Activated CD4-positive, alpha-beta T cell treated with anti-CD3 and anti-CD28 coated beads, Interleukin-2, amount 50 U/mL, for 4 hours (primary cell): ENCODE results near the gene ENAH.

ENCODE experiments used
- DNase-seq, 2 experiments: peaks; one replicate each; pipeline ENCODE4 v3.0.0-alpha.2; 2020

ENAH gene

GRCh38 chr1:225468270-225469020, 184.5 kb downstream of the ENAH start:
- DNase-seq: no peak

- DNase-seq: peak; percentile 70 to 71
Observed at GRCh38 chr1:225467193-225468020, 185.5 kb downstream of the ENAH start.

GRCh38 chr1:225466848-225467192, 186.1 kb downstream of the ENAH start:
- no peak for DNase-seq

GRCh38 chr1:225465793-225466517, 187.0 kb downstream of the ENAH start:
- no peak for DNase-seq

- no peak for DNase-seq
Observed at GRCh38 chr1:225464851-225465792, 187.8 kb downstream of the ENAH start.

- no peak for DNase-seq
Observed at GRCh38 chr1:225462714-225463574, 190.0 kb downstream of the ENAH start.

- no peak for DNase-seq
Observed at GRCh38 chr1:225462429-225462713, 190.6 kb downstream of the ENAH start.

GRCh38 chr1:225461533-225462428, 191.1 kb downstream of the ENAH start:
- DNase-seq: no peak

- peak; percentile 53 to 57 for DNase-seq
Observed at GRCh38 chr1:225460737-225461532, 192.0 kb downstream of the ENAH start.

- DNase-seq: no peak
Observed at GRCh38 chr1:225460021-225460736, 192.7 kb downstream of the ENAH start.

GRCh38 chr1:225458222-225458631, 194.7 kb downstream of the ENAH start:
- no peak for DNase-seq

- DNase-seq: peak; percentile 74 to 76
Observed at GRCh38 chr1:225454733-225455132, 198.2 kb downstream of the ENAH start.

GRCh38 chr1:225453797-225454648, 198.9 kb downstream of the ENAH start:
- DNase-seq: no peak

GRCh38 chr1:225451840-225452515, 200.9 kb downstream of the ENAH start:
- no peak for DNase-seq

- no peak for DNase-seq
Observed at GRCh38 chr1:225451340-225451739, 201.6 kb downstream of the ENAH start.

GRCh38 chr1:225450491-225451191, 202.3 kb downstream of the ENAH start:
- DNase-seq: no peak

GRCh38 chr1:225449774-225450173, 203.1 kb downstream of the ENAH start:
- DNase-seq: no peak
